ENCODE data around the gene FRMD4B. TPM values are rescaled to one million over a fixed set of nuclear protein-coding genes. Genes with fewer than 3 reads are reported as not detected.
"Not testable (repeated sequence)": the region's sequence is repeated elsewhere in the genome, so short reads cannot be mapped to it uniquely, and the experiment has no call there.

Gene FRMD4B
- total RNA-seq, 4 donors from 2014 or later, result 37.5 to 66.2 (median 62.5) TPM

DNA sequence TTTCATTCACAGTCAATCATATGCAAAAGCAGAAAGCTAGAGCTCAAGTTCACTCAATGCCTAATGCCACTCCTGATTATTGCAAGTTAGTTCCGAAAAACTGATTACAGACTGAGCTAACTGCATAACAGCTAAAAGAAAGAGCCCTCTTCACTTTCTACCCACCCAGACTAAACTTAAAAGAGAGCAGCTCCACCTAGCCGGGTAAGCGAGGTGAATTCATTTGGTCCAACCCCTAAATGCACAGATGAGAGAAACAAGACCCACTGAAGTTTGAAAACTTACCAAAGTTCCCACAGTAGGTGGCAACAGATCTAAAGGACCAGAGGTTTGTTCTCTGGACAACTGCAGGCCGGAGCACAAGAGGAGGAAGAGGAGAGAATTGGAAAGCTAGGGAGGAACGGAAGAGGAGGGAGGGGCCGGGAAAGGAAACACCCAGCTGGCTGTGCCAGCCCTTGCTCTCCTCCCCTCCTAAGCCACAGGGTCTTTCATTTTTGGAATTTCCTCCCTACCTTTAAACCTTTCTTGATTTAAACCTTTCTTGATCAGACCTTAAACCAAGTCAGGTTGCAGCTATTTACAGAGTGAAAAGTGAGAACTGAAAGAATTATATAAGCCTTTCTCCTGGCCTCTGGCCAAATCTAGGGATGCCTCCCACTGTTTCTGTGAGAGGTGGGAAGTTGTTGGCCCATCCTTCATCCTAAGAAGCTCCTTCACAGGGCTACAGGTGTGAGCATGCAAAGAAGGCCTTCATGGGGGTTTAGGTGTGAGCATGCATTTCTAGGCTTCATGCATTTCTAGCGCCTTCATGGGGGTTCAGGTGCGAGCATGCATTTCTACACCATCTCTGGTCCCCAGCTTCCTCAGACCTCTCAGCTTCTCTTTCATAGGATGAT is 148.8 kb downstream of the FRMD4B start:
- H3K36me3 ChIP-seq, result no peaks in the 10 kb centered on the region
- H3K9me3 ChIP-seq, result no peaks in the 10 kb centered on the region
- TF ChIP-seq POLR2A (IDR thresholded peaks at IDR 0.05), result no peak
- TF ChIP-seq, protein P1, sequence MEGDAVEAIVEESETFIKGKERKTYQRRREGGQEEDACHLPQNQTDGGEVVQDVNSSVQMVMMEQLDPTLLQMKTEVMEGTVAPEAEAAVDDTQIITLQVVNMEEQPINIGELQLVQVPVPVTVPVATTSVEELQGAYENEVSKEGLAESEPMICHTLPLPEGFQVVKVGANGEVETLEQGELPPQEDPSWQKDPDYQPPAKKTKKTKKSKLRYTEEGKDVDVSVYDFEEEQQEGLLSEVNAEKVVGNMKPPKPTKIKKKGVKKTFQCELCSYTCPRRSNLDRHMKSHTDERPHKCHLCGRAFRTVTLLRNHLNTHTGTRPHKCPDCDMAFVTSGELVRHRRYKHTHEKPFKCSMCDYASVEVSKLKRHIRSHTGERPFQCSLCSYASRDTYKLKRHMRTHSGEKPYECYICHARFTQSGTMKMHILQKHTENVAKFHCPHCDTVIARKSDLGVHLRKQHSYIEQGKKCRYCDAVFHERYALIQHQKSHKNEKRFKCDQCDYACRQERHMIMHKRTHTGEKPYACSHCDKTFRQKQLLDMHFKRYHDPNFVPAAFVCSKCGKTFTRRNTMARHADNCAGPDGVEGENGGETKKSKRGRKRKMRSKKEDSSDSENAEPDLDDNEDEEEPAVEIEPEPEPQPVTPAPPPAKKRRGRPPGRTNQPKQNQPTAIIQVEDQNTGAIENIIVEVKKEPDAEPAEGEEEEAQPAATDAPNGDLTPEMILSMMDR (IDR thresholded peaks at IDR 0.05), result no peak
- H3K4me1 ChIP-seq, result peaks cover 12 to 60% (median 22%) of the 10 kb centered on the region in 3 donors
- intact Hi-C loops (cut with DNase I), result loop anchor here (10.0 kb wide), 1 partner anchor 62 kb away; no protein-coding TSS in a partner anchor
- WGBS, 2 donors, result 41 to 56% methylated on average over 8 of the region's 8 CpGs
- no peak for DNase-seq
- peak overlapping the region; percentile 61 to 78 (median 74) for H3K27ac ChIP-seq
- no peaks in the 10 kb centered on the region for H3K27me3 ChIP-seq
- H3K4me3 ChIP-seq, result peak overlapping the region; percentile 18 to 59 (median 41)

DNA sequence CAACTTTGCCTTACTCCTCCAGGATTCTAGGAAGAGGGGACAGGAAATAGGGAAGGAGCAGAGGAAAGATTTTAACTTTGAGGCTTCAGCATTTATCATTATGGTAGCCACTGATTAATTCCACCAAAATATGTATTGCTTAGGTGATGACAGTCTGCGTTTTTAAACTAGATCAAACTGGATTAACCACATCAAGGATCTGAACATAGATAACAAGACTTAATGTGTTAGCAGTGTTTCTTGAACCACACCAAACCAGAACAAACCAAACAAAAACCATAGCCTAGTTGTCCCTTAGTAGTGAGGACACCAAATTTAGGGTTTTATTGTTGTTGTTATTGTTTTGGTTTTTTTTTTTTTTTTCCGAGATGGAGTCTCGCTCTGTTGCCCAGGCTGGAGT is 150.0 kb downstream of the FRMD4B start:
- 66 to 82% methylated on average over 2 to 3 of the region's 3 CpGs for WGBS, 2 donors
- Histone ChIP-seq H3K9me3 (no peaks in the 10 kb centered on the region), H3K4me3 (peak overlapping the region; percentile 18 to 59 (median 41))

DNA sequence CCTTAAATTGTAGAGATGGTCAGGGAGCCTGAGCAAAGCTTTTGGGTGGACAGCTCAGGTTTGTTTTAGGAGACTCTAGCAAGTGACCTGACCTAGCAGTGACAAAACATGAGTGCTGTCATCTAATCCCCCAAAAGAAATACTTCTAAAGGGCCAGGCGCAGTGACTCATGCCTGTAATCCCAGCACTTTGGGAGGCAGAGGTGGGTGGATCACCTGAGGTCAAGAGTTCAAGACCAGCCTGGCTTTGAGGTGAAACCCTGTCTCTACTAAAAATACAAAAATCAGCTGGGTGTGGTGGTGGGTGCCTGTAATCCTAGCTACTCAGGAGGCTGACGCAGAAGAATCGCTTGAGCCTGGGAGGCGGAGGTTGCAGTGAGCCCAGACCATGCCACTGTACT is 150.7 kb downstream of the FRMD4B start:
- 80 to 88% methylated on average over 4 of the region's 4 CpGs for WGBS, 2 donors
- Histone ChIP-seq H3K27ac (peak overlapping the region in 3 of 4 donors; percentile 57 to 78 (median 78)), H3K4me1 (peaks cover 12 to 73% (median 25%) of the 10 kb centered on the region in 3 donors), H3K4me3 (peak overlapping the region in 2 of 4 donors; percentile 37 to 45)
- intact Hi-C loops (cut with DNase I), result loop anchor here (10.0 kb wide), 1 partner anchor 60 kb away; no protein-coding TSS in a partner anchor
- not testable (repeated sequence) for H3K36me3 ChIP-seq, H3K9me3 ChIP-seq, DNase-seq, H3K27me3 ChIP-seq

More for the DNA sequence above, 150.0 kb downstream of the FRMD4B start:
- DNase-seq, result no peak
- peak overlapping the region; percentile 54 to 78 (median 70) for H3K27ac ChIP-seq
- no peaks in the 10 kb centered on the region for H3K27me3 ChIP-seq
- peaks cover 12 to 72% (median 25%) of the 10 kb centered on the region in 3 donors for H3K4me1 ChIP-seq
- H3K36me3 ChIP-seq, result no peaks in the 10 kb centered on the region
- no peak for TF ChIP-seq POLR2A (IDR thresholded peaks at IDR 0.05)
- TF ChIP-seq, protein P1 (IDR thresholded peaks at IDR 0.05), result no peak
- intact Hi-C loops (cut with DNase I), result loop anchor here (10.0 kb wide), 1 partner anchor 61 kb away; no protein-coding TSS in a partner anchor

DNA sequence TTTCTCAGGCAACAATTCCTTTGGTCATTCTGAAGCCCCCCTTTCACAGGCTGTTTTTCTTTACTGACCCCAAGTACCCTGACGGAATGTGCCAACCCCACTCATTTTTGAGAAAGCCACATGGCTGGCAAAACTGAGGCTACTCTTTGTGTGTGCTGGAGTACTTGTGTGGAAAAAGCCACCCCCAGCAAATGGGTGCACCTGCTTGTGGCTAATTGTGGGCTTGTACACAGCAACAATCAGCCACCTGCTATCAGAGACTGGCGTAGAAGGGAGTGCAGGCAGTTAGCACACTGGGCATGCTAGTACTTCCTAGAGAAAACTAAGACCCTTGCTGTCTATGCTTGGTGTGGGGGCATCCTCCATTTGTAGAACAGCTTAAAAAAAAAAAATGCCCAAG is 153.4 kb downstream of the FRMD4B start:
- TF ChIP-seq POLR2A (IDR thresholded peaks at IDR 0.05), result no peak
- TF ChIP-seq, protein P1 (IDR thresholded peaks at IDR 0.05), result no peak
- WGBS, 2 donors, result 88 to 92% methylated on average over 2 of the region's 2 CpGs
- Histone ChIP-seq H3K9me3 (no peaks in the 10 kb centered on the region), H3K27me3 (no peaks in the 10 kb centered on the region), H3K36me3 (peaks cover 0 to 11% (median 0%) of the 10 kb centered on the region in 3 donors), H3K4me3 (no peak overlapping the region), H3K27ac (peak overlapping the region; percentile 37 to 78 (median 68)), H3K4me1 (peaks cover 12 to 73% (median 25%) of the 10 kb centered on the region in 3 donors)
- DNase-seq, result no peak
- intact Hi-C loops (cut with DNase I), result loop anchor here (10.0 kb wide), 1 partner anchor 58 kb away; no protein-coding TSS in a partner anchor

DNA sequence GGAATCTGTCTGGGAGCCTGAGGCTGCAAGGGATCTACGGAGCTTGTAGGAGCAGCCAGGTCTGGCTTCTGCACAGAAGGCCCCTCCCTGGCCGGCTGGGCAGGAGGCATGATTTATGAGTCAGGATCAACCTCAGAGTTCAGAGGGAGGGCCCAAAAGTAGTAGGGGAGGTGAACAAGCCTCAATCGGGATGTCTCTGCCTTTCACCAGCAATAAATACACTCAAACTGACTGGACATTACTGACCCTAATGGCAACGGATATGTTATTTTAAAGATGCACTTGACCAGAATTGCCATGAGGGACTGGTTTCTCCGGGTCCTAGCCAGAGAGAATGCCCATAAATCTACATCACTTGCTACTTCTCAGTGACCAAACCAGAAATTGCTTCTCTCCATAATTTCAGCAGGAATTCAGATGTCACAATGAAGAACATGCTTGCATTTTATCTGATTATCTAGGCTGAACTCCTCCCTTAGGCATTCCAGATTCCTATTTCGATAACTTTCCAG is 153.9 kb downstream of the FRMD4B start:
- intact Hi-C loops (cut with DNase I), result loop anchor here (10.0 kb wide), 1 partner anchor 57 kb away; no protein-coding TSS in a partner anchor

More for the DNA sequence above, 153.9 kb downstream of the FRMD4B start:
- H3K36me3 ChIP-seq, result peaks cover 0 to 11% (median 0%) of the 10 kb centered on the region in 3 donors
- TF ChIP-seq, protein P1 (IDR thresholded peaks at IDR 0.05), result no peak
- no peak for TF ChIP-seq POLR2A (IDR thresholded peaks at IDR 0.05)
- no peaks in the 10 kb centered on the region for H3K27me3 ChIP-seq
- 22 to 42% methylated on average over 3 to 5 of the region's 6 CpGs for WGBS, 2 donors
- no peak overlapping the region for H3K4me3 ChIP-seq
- peak overlapping the region; percentile 37 to 78 (median 68) for H3K27ac ChIP-seq
- H3K9me3 ChIP-seq, result no peaks in the 10 kb centered on the region
- peaks cover 10 to 73% (median 26%) of the 10 kb centered on the region in 3 donors for H3K4me1 ChIP-seq
- DNase-seq, result no peak
